Thymus (tissue), 11 donors: ENCODE results near the gene CD300H. TPM values are rescaled to one million over a fixed set of nuclear protein-coding genes. Genes with fewer than 3 reads are reported as not detected.
"Not testable (repeated sequence)": the region's sequence is repeated elsewhere in the genome, so short reads cannot be mapped to it uniquely, and the experiment has no call there.

Experiments
- DNase-seq, 9 donors: peaks; one replicate each; pipeline ENCODE4 v3.0.0-alpha.2; 2013; ENCODE audit warnings: low spot score in 9 of 9, low read depth in 6 of 9, missing footprints in 1 of 9
- H3K27ac ChIP-seq, 2 donors: one replicate each; pipeline ENCODE4 v1.5.1; 2013; ENCODE audit warnings: control low read depth in 1 of 2, low read depth in 1 of 2, low read length in 1 of 2, mild to moderate bottlenecking in 1 of 2, moderate library complexity in 1 of 2
- H3K27me3 ChIP-seq, 2 donors: one replicate each; pipeline ENCODE4 v1.5.1; 2013; ENCODE audit warnings: low read length in 1 of 2; ENCODE audit not compliant: control insufficient read depth in 2 of 2, insufficient read depth in 1 of 2
- H3K36me3 ChIP-seq, 2 donors: one replicate each; pipeline ENCODE4 v1.5.1; 2013; ENCODE audit warnings: low read length in 1 of 2, mild to moderate bottlenecking in 1 of 2, moderate library complexity in 1 of 2; ENCODE audit not compliant: control insufficient read depth in 2 of 2, insufficient read depth in 2 of 2
- H3K4me1 ChIP-seq, 2 donors: one replicate each; pipeline ENCODE4 v1.5.1; 2013; ENCODE audit warnings: low read length in 2 of 2; ENCODE audit not compliant: control insufficient read depth in 2 of 2, insufficient read depth in 2 of 2
- H3K4me3 ChIP-seq, 2 donors: one replicate each; pipeline ENCODE4 v1.5.1; 2013; ENCODE audit warnings: low read length in 2 of 2, control low read depth in 1 of 2, mild to moderate bottlenecking in 1 of 2
- H3K9me3 ChIP-seq, 2 donors: one replicate each; pipeline ENCODE4 v1.5.1; 2013; ENCODE audit warnings: low read length in 1 of 2, mild to moderate bottlenecking in 1 of 2; ENCODE audit not compliant: control insufficient read depth in 2 of 2, insufficient read depth in 1 of 2
- WGBS: extraction: QIAGEN DNeasy Blood & Tissue Kit; methylation state at CpG from one replicate; pipeline ENCODE4 v1.1.7; 2013; 5-methylcytosine and 5-hydroxymethylcytosine counted together
- polyA plus RNA-seq: library from polyadenylated mRNA; stranded (reverse); fragments of 200-250 nt; gene quantifications from one replicate; pipeline ENCODE4 v1.2.3, GENCODE V29; 2013
- total RNA-seq: library from RNA; stranded (reverse); fragments of 120-200 nt; gene quantifications from one replicate; pipeline ENCODE4 v1.2.4, GENCODE V29; 2013
- donor health status: healthy.

CD300H gene
- total and polyA plus RNA-seq, 2 donors: 0.38 to 2.8 TPM

GRCh38 chr17:74574489-74575142 is 7.3 kb upstream of the CD300H start:
- Histone ChIP-seq H3K4me1 (peaks cover 0 to 2% of the 10 kb centered on the region in 2 donors), H3K27ac (no peak overlapping the region), H3K9me3 (no peaks in the 10 kb centered on the region), H3K27me3 (peaks cover 0 to 8% of the 10 kb centered on the region in 2 donors), H3K36me3 (no peaks in the 10 kb centered on the region), H3K4me3 (no peak overlapping the region)
- 75% methylated on average over 5 of the region's 5 CpGs for WGBS
- DNase-seq: no peak

- not testable (repeated sequence) for H3K9me3 ChIP-seq, H3K4me3 ChIP-seq, H3K36me3 ChIP-seq, H3K4me1 ChIP-seq, H3K27ac ChIP-seq, DNase-seq
- peaks cover 0 to 14% of the 10 kb centered on the region in 2 donors for H3K27me3 ChIP-seq
Measured at GRCh38 chr17:74573635-74574034, 6.3 kb upstream of the CD300H start.

GRCh38 chr17:74573169-74573568 is 5.9 kb upstream of the CD300H start:
- WGBS: 97% methylated on average over 3 of the region's 3 CpGs
- no peak for DNase-seq
- H3K4me3 ChIP-seq: no peak overlapping the region
- no peaks in the 10 kb centered on the region for H3K9me3 ChIP-seq
- H3K4me1 ChIP-seq: peaks cover 0 to 7% of the 10 kb centered on the region in 2 donors
- H3K27me3 ChIP-seq: peaks cover 0 to 14% of the 10 kb centered on the region in 2 donors
- H3K36me3 ChIP-seq: no peaks in the 10 kb centered on the region
- H3K27ac ChIP-seq: no peak overlapping the region

GRCh38 chr17:74571621-74572270 is 4.4 kb upstream of the CD300H start:
- H3K36me3 ChIP-seq: no peaks in the 10 kb centered on the region
- no peak overlapping the region for H3K27ac ChIP-seq
- 95% methylated on average over 4 of the region's 4 CpGs for WGBS
- DNase-seq: no peak
- no peak overlapping the region for H3K4me3 ChIP-seq
- no peaks in the 10 kb centered on the region for H3K9me3 ChIP-seq
- H3K4me1 ChIP-seq: peaks cover 0 to 9% of the 10 kb centered on the region in 2 donors
- peaks cover 0 to 19% of the 10 kb centered on the region in 2 donors for H3K27me3 ChIP-seq

- 39% methylated on average over 32 of the region's 32 CpGs for WGBS
- Histone ChIP-seq H3K4me3 (no peak overlapping the region), H3K36me3 (no peaks in the 10 kb centered on the region), H3K27me3 (peaks cover 0 to 19% of the 10 kb centered on the region in 2 donors), H3K27ac (peak overlapping the region in 1 of 2 donors; percentile 43), H3K9me3 (no peaks in the 10 kb centered on the region), H3K4me1 (peaks cover 0 to 9% of the 10 kb centered on the region in 2 donors)
- peak in 1 of 9 donors; percentile 34 for DNase-seq
Measured at GRCh38 chr17:74569020-74570003, 2.0 kb upstream of the CD300H start.

- no peak for DNase-seq
- H3K36me3 ChIP-seq: no peaks in the 10 kb centered on the region
- H3K27me3 ChIP-seq: peaks cover 0 to 19% of the 10 kb centered on the region in 2 donors
- no peak overlapping the region for H3K27ac ChIP-seq
- H3K4me3 ChIP-seq: no peak overlapping the region
- no peaks in the 10 kb centered on the region for H3K9me3 ChIP-seq
- H3K4me1 ChIP-seq: peaks cover 0 to 9% of the 10 kb centered on the region in 2 donors
- WGBS: 87% methylated on average over 4 of the region's 4 CpGs
Measured at GRCh38 chr17:74568106-74568873, 981 bp upstream of the CD300H start.

GRCh38 chr17:74566132-74566753 is 1.1 kb downstream of the CD300H start:
- peak in 5 of 9 donors; percentile 4 to 40 (median 8) for DNase-seq
- WGBS: 59% methylated on average over 9 of the region's 9 CpGs
- H3K36me3 ChIP-seq: no peaks in the 10 kb centered on the region
- no peak overlapping the region for H3K27ac ChIP-seq
- H3K4me1 ChIP-seq: peaks cover 0 to 9% of the 10 kb centered on the region in 2 donors
- no peaks in the 10 kb centered on the region for H3K9me3 ChIP-seq
- no peak overlapping the region for H3K4me3 ChIP-seq
- H3K27me3 ChIP-seq: peaks cover 0 to 19% of the 10 kb centered on the region in 2 donors

- no peak overlapping the region for H3K27ac ChIP-seq
- 78% methylated on average over 5 of the region's 5 CpGs for WGBS
- no peaks in the 10 kb centered on the region for H3K36me3 ChIP-seq
- no peak overlapping the region for H3K4me3 ChIP-seq
- H3K9me3 ChIP-seq: no peaks in the 10 kb centered on the region
- H3K4me1 ChIP-seq: peaks cover 0 to 9% of the 10 kb centered on the region in 2 donors
- peaks cover 0 to 17% of the 10 kb centered on the region in 2 donors for H3K27me3 ChIP-seq
- no peak for DNase-seq
Measured at GRCh38 chr17:74565126-74565525, 2.2 kb downstream of the CD300H start.
